ENCODE results near the gene MAN1A2.

MAN1A2 gene

GRCh38 chr1:117401761-117402160 is 34.5 kb downstream of the MAN1A2 start:
- DNase-seq (ENCODE audit: low read depth): no peak
- no peak overlapping the region for H3K4me3 ChIP-seq (replicated peaks; ENCODE audit: low read depth, low read length)
- TF ChIP-seq, protein P1, sequence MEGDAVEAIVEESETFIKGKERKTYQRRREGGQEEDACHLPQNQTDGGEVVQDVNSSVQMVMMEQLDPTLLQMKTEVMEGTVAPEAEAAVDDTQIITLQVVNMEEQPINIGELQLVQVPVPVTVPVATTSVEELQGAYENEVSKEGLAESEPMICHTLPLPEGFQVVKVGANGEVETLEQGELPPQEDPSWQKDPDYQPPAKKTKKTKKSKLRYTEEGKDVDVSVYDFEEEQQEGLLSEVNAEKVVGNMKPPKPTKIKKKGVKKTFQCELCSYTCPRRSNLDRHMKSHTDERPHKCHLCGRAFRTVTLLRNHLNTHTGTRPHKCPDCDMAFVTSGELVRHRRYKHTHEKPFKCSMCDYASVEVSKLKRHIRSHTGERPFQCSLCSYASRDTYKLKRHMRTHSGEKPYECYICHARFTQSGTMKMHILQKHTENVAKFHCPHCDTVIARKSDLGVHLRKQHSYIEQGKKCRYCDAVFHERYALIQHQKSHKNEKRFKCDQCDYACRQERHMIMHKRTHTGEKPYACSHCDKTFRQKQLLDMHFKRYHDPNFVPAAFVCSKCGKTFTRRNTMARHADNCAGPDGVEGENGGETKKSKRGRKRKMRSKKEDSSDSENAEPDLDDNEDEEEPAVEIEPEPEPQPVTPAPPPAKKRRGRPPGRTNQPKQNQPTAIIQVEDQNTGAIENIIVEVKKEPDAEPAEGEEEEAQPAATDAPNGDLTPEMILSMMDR (IDR thresholded peaks at IDR 0.05; ENCODE audit: low read length, missing control alignments): no peak

DNA sequence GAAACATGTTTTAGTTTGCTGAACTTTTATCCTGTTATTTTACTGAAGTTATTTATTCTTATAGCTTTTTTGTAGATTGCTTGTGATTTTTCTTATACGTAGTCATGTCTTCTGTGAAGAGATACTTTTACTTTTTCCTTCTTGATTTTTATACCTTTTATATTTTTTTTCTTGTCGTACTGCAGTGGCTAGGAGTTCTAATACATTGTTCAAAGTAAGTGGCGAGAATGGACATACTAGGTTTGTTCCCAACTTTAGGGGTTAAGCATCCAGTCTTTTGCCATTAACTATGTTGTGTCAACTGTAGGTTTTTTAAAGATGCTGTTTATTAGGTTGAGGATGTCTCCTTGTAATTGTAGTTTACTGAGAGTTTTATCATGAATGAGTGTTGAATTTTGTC is 36.3 kb downstream of the MAN1A2 start:
- TF ChIP-seq, protein P1 (IDR thresholded peaks at IDR 0.05; ENCODE audit: low read length, missing control alignments): no peak
- H3K4me3 ChIP-seq (replicated peaks; ENCODE audit: low read depth, low read length): no peak overlapping the region
- DNase-seq (ENCODE audit: low read depth): no peak

GRCh38 chr1:117405042-117405441 is 37.8 kb downstream of the MAN1A2 start:
- DNase-seq (ENCODE audit: low read depth): no peak
- TF ChIP-seq, protein P1 (IDR thresholded peaks at IDR 0.05; ENCODE audit: low read length, missing control alignments): no peak
- H3K4me3 ChIP-seq (replicated peaks; ENCODE audit: low read depth, low read length): no peak overlapping the region

GRCh38 chr1:117412472-117412871 is 45.2 kb downstream of the MAN1A2 start:
- TF ChIP-seq, protein P1 (IDR thresholded peaks at IDR 0.05; ENCODE audit: low read length, missing control alignments): no peak
- no peak for DNase-seq (ENCODE audit: low read depth)
- no peak overlapping the region for H3K4me3 ChIP-seq (replicated peaks; ENCODE audit: low read depth, low read length)

DNA sequence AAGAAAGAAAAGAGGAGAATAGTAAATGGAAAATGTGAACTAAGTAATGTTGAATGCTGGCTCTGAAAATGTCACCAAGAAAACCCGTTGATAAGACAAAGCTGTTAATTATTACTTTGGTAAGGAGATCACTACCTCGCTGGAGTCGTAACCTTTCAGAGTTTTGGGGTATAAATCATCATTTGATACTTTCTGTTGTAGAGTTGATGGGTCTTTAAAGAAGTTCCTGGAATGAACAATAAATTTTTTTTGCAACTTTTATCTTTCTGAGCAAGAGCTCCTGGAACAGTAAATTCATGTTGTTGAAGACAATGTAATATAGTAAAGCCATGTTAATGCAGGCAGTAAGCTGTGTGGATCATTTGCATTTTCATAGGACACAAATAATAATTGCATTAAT is 46.2 kb downstream of the MAN1A2 start:
- no peak overlapping the region for H3K4me3 ChIP-seq (replicated peaks; ENCODE audit: low read depth, low read length)
- no peak for DNase-seq (ENCODE audit: low read depth)
- TF ChIP-seq, protein P1 (IDR thresholded peaks at IDR 0.05; ENCODE audit: low read length, missing control alignments): no peak

DNA sequence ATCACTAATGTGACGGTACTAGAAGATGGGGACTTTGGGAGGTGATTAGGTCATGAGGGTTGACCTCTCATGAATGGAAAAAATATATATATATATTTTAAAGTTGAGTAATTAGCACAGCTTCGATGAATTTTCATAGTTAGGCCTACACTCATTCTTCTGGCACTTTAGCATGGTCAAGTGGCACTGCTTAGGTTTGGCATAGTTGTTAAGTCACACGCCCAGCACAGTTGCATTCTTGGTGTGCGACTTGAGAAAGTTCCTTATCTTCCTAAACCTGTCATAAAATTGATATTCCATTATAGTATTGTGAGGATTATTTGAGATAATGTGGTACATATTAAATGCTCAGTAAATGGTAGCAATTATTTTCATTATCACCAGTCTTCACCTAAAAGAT is 47.7 kb downstream of the MAN1A2 start:
- TF ChIP-seq, protein P1 (IDR thresholded peaks at IDR 0.05; ENCODE audit: low read length, missing control alignments): no peak
- H3K4me3 ChIP-seq (replicated peaks; ENCODE audit: low read depth, low read length): no peak overlapping the region
- no peak for DNase-seq (ENCODE audit: low read depth)

- no peak overlapping the region for H3K4me3 ChIP-seq (replicated peaks; ENCODE audit: low read depth, low read length)
- TF ChIP-seq, protein P1 (IDR thresholded peaks at IDR 0.05; ENCODE audit: low read length, missing control alignments): no peak
- DNase-seq (ENCODE audit: low read depth): no peak
These were observed 48.8 kb downstream of the MAN1A2 start for GRCh38 chr1:117416004-117416403.

Measured in fibroblast of pulmonary artery (primary cell).